ENCODE measurements around the gene ULK1. TPM values are rescaled to one million over a fixed set of nuclear protein-coding genes. Genes with fewer than 3 reads are reported as not detected.
"Not testable (repeated sequence)": the region's sequence is repeated elsewhere in the genome, so short reads cannot be mapped to it uniquely, and the experiment has no call there.

The ULK1 gene
- polyA plus RNA-seq, 3 donors: 1.0 to 75.1 (median 1.3) TPM

GRCh38 chr12:131954460-131954859 is 60.0 kb downstream of the ULK1 start:
- not testable (repeated sequence) for H3K27me3 Mint-ChIP-seq (ENCODE audit: low read depth in 3 of 3); H3K27ac ChIP-seq (ENCODE audit: low read depth in 1 of 2, low read length in 2 of 2); H3K36me3 Mint-ChIP-seq; H3K4me2 ChIP-seq (replicated peaks; ENCODE audit: extremely low read depth, low read length, poor library complexity, severe bottlenecking); H3K9me3 Mint-ChIP-seq; H2AFZ ChIP-seq (ENCODE audit: insufficient read depth, low read depth, low read length, poor library complexity, severe bottlenecking); H3K27me3 ChIP-seq (ENCODE audit: control insufficient read depth in 2 of 2, insufficient read depth in 2 of 2, low read length in 2 of 2); H3K4me3 ChIP-seq (replicated peaks in 1 of 3; ENCODE audit: low read depth in 2 of 3, low read length in 3 of 3); H3K9ac ChIP-seq (ENCODE audit: insufficient read depth, low read length, poor library complexity, severe bottlenecking); H3K9me3 ChIP-seq (replicated peaks in 1 of 2; ENCODE audit: control insufficient read depth in 1 of 2, insufficient read depth in 1 of 2, low read length in 2 of 2); H3K4me3 Mint-ChIP-seq; H3K36me3 ChIP-seq (replicated peaks in 1 of 2; ENCODE audit: control insufficient read depth in 1 of 2, insufficient read depth in 2 of 2, low read length in 2 of 2); DNase-seq
- Mint-ChIP-seq H3K4me1 (peaks cover 33% of the 10 kb centered on the region), H3K27ac (peak overlapping the region in 1 of 7 donors; percentile 72)
- peaks cover 11 to 17% of the 10 kb centered on the region in 2 donors for H3K4me1 ChIP-seq (ENCODE audit: control insufficient read depth in 1 of 2, insufficient read depth in 2 of 2, low read length in 2 of 2)
- WGBS (ENCODE audit: insufficient coverage): 100% methylated on average over 5 of the region's 13 CpGs
- H3K79me2 ChIP-seq (ENCODE audit: insufficient read depth, low read length): peaks cover 95% of the 10 kb centered on the region
- H4K20me1 ChIP-seq (ENCODE audit: insufficient read depth, low read length): peaks cover 90% of the 10 kb centered on the region
- intact Hi-C loops (cut with micrococcal nuclease): loop anchor here (10.0 kb wide), 2 partner anchors 130 to 240 kb away; partner anchors contain the start of gene SFSWAP (in 1 of the 2)

DNA sequence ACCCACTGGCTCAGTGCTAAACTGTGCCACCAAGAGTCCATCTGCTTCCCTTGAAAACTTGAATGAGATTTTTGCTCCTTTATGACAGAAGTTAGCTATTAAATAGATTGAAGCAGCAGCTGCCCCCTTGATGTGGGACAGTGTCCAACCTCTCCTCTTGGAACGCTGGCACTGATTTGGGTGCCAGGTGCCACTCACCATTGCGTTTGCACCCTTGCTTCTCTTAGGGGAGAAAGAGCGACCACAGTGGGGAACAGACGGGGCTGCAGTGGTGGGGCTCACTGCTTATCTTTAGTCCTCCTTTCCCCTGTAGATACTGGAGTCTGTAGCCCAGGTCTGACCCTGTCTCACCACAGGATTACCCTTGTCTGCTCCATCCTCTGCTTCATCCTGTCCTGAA is 64.7 kb downstream of the ULK1 start:
- peaks cover 20% of the 10 kb centered on the region for H3K4me1 Mint-ChIP-seq
- no peak overlapping the region for H3K4me3 ChIP-seq (replicated peaks in 1 of 3; ENCODE audit: low read depth in 2 of 3, low read length in 3 of 3)
- intact Hi-C loops (cut with micrococcal nuclease): loop anchor here (10.0 kb wide), 2 partner anchors 126 to 244 kb away; partner anchors contain the start of gene SFSWAP (in 1 of the 2)
- no peak overlapping the region for H3K27ac ChIP-seq (ENCODE audit: low read depth in 1 of 2, low read length in 2 of 2)
- H3K27me3 Mint-ChIP-seq (ENCODE audit: low read depth in 3 of 3): no peaks in the 10 kb centered on the region
- peak overlapping the region in 2 of 7 donors; percentile 23 to 75 for H3K27ac Mint-ChIP-seq
- TF ChIP-seq, protein P1, sequence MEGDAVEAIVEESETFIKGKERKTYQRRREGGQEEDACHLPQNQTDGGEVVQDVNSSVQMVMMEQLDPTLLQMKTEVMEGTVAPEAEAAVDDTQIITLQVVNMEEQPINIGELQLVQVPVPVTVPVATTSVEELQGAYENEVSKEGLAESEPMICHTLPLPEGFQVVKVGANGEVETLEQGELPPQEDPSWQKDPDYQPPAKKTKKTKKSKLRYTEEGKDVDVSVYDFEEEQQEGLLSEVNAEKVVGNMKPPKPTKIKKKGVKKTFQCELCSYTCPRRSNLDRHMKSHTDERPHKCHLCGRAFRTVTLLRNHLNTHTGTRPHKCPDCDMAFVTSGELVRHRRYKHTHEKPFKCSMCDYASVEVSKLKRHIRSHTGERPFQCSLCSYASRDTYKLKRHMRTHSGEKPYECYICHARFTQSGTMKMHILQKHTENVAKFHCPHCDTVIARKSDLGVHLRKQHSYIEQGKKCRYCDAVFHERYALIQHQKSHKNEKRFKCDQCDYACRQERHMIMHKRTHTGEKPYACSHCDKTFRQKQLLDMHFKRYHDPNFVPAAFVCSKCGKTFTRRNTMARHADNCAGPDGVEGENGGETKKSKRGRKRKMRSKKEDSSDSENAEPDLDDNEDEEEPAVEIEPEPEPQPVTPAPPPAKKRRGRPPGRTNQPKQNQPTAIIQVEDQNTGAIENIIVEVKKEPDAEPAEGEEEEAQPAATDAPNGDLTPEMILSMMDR (IDR thresholded peaks at IDR 0.05): no peak
- no peak overlapping the region for H3K4me2 ChIP-seq (replicated peaks; ENCODE audit: extremely low read depth, low read length, poor library complexity, severe bottlenecking)
- H3K4me1 ChIP-seq (ENCODE audit: control insufficient read depth in 1 of 2, insufficient read depth in 2 of 2, low read length in 2 of 2): no peaks in the 10 kb centered on the region
- H3K79me2 ChIP-seq (ENCODE audit: insufficient read depth, low read length): peaks cover 87% of the 10 kb centered on the region
- no peak for DNase-seq
- peaks cover 85% of the 10 kb centered on the region for H4K20me1 ChIP-seq (ENCODE audit: insufficient read depth, low read length)
- H3K4me3 Mint-ChIP-seq: no peak overlapping the region
- peaks cover 21 to 46% of the 10 kb centered on the region in 2 donors for H3K36me3 ChIP-seq (replicated peaks in 1 of 2; ENCODE audit: control insufficient read depth in 1 of 2, insufficient read depth in 2 of 2, low read length in 2 of 2)
- no peaks in the 10 kb centered on the region for H3K9me3 ChIP-seq (replicated peaks in 1 of 2; ENCODE audit: control insufficient read depth in 1 of 2, insufficient read depth in 1 of 2, low read length in 2 of 2)
- no peaks in the 10 kb centered on the region for H3K9me3 Mint-ChIP-seq
- H3K9ac ChIP-seq (ENCODE audit: insufficient read depth, low read length, poor library complexity, severe bottlenecking): no peak overlapping the region
- H3K36me3 Mint-ChIP-seq: peaks cover 27 to 35% of the 10 kb centered on the region in 2 donors
- H3K27me3 ChIP-seq (ENCODE audit: control insufficient read depth in 2 of 2, insufficient read depth in 2 of 2, low read length in 2 of 2): no peaks in the 10 kb centered on the region
- WGBS (ENCODE audit: insufficient coverage): 96% methylated on average over 2 of the region's 4 CpGs
- H2AFZ ChIP-seq (ENCODE audit: insufficient read depth, low read depth, low read length, poor library complexity, severe bottlenecking): no peak overlapping the region

Data from CD14-positive monocyte (primary cell).